T-helper 1 cell treated with Interleukin-12 subunit alpha and Interleukin-12 subunit beta and Interleukin-4 antibody, amounts not matched to agents 30 μg/mL and 1 μg/mL, for 36 hours (primary cell): ENCODE measurements around the gene ASTL.

ENCODE experiments used
- H3K27ac Mint-ChIP-seq: one replicate; pipeline ENCODE4 v1.8.0; 2021; ENCODE audit warnings: mild to moderate bottlenecking, mixed read lengths
- H3K27me3 Mint-ChIP-seq: one replicate; pipeline ENCODE4 v1.8.0; 2021; ENCODE audit warnings: low read depth, mixed read lengths
- H3K36me3 Mint-ChIP-seq: one replicate; pipeline ENCODE4 v1.8.0; 2021; ENCODE audit warnings: low read depth, mixed read lengths
- H3K4me1 Mint-ChIP-seq: one replicate; pipeline ENCODE4 v1.8.0; 2021; ENCODE audit warnings: low read depth, mixed read lengths
- H3K4me3 Mint-ChIP-seq: one replicate; pipeline ENCODE4 v1.8.0; 2021; ENCODE audit warnings: mild to moderate bottlenecking, moderate library complexity, mixed read lengths
- H3K9me3 Mint-ChIP-seq: one replicate; pipeline ENCODE4 v1.8.0; 2021; ENCODE audit warnings: mixed read lengths

Gene ASTL

GRCh38 chr2:96131813-96132745 is 6.2 kb downstream of the ASTL start:
- H3K27me3 Mint-ChIP-seq, result no peaks in the 10 kb centered on the region
- H3K27ac Mint-ChIP-seq, result peak overlapping the region; percentile 31
- H3K4me1 Mint-ChIP-seq, result peaks cover 10% of the 10 kb centered on the region
- no peaks in the 10 kb centered on the region for H3K9me3 Mint-ChIP-seq
- no peak overlapping the region for H3K4me3 Mint-ChIP-seq
- no peaks in the 10 kb centered on the region for H3K36me3 Mint-ChIP-seq

DNA sequence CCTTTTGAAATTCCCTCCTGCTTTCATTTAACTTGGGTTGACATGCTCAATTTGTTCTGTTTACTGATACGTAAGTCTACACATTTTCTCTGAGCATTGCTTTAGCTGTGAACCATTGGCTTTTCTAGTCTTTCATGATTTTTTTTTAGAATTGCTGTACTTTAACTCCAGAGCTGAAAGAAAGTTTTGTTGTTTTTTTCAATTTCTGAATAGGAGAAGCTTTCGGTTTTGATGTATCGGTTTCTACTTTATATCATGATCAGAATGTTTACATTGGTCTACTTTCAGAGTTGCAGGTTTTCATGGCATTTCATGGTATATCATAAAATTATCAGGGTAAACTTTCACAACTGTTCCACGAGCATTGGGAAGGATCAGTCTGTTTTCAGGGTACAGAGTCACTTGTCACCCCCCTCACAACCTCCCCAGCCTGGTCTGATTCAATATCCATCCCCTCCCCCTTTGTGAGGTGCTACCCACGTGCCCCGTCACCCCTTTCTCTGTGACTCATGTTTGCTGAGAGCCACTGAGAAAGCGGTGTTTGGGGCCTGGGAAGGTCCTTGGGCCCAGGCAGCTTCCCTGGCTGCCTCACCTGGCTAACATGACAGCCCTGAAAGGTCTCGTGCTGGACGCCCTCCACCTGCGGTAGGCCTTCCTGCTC is 7.0 kb downstream of the ASTL start:
- H3K27ac Mint-ChIP-seq, result peak overlapping the region; percentile 63
- H3K4me3 Mint-ChIP-seq, result no peak overlapping the region
- no peaks in the 10 kb centered on the region for H3K27me3 Mint-ChIP-seq

GRCh38 chr2:96130483-96130882 is 7.8 kb downstream of the ASTL start:
- Mint-ChIP-seq H3K4me1 (peaks cover 10% of the 10 kb centered on the region), H3K9me3 (no peaks in the 10 kb centered on the region), H3K27ac (no peak overlapping the region), H3K4me3 (no peak overlapping the region), H3K36me3 (no peaks in the 10 kb centered on the region), H3K27me3 (no peaks in the 10 kb centered on the region)

More for the DNA sequence above, 7.0 kb downstream of the ASTL start:
- Mint-ChIP-seq H3K4me1 (peaks cover 10% of the 10 kb centered on the region), H3K36me3 (no peaks in the 10 kb centered on the region), H3K9me3 (no peaks in the 10 kb centered on the region)

DNA sequence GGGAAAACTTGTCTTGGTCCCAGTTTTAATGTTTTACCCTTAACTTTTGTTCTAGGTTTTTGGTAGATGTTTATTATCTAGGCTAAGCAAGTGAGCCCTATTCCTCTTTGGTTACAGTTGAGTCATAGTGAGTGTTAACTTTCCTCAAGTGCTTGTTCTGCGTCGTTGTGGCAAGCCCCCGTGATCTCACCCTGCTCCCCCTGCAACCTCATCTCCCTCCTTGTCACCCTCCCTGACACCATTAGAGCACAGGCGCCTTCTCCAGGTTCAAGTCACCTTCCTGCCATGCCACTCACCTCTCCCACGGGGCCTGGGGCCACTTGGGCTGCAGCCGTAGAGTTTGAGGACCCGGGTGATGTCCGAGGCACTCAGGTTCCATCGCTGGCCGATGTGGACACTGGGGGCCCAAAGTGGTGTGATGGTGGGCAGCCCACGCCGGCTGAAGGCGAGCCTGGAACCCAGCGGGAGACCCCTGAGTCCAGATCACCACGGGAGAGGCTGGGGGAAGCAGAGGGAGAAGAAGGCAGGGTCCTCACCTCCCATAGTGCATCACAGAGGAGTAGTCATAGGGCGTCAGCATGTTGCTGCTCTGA is 8.7 kb downstream of the ASTL start:
- Mint-ChIP-seq H3K9me3 (no peaks in the 10 kb centered on the region), H3K27ac (peak overlapping the region; percentile 50)

GRCh38 chr2:96128456-96128855 is 9.8 kb downstream of the ASTL start:
- no peaks in the 10 kb centered on the region for H3K9me3 Mint-ChIP-seq
- peaks cover 10% of the 10 kb centered on the region for H3K4me1 Mint-ChIP-seq
- no peak overlapping the region for H3K27ac Mint-ChIP-seq
- H3K4me3 Mint-ChIP-seq, result no peak overlapping the region
- peaks cover 11% of the 10 kb centered on the region for H3K27me3 Mint-ChIP-seq
- no peaks in the 10 kb centered on the region for H3K36me3 Mint-ChIP-seq

More for the DNA sequence above, 8.7 kb downstream of the ASTL start:
- Mint-ChIP-seq H3K4me3 (no peak overlapping the region), H3K4me1 (peaks cover 10% of the 10 kb centered on the region), H3K27me3 (peaks cover 8% of the 10 kb centered on the region), H3K36me3 (no peaks in the 10 kb centered on the region)

- no peaks in the 10 kb centered on the region for H3K9me3 Mint-ChIP-seq
- H3K27me3 Mint-ChIP-seq, result peaks cover 36% of the 10 kb centered on the region
- no peak overlapping the region for H3K27ac Mint-ChIP-seq
- H3K36me3 Mint-ChIP-seq, result no peaks in the 10 kb centered on the region
- peaks cover 6% of the 10 kb centered on the region for H3K4me1 Mint-ChIP-seq
- H3K4me3 Mint-ChIP-seq, result no peak overlapping the region
Measured at GRCh38 chr2:96124406-96125265, 13.7 kb downstream of the ASTL start.

GRCh38 chr2:96123936-96124335 is 14.4 kb downstream of the ASTL start:
- no peak overlapping the region for H3K27ac Mint-ChIP-seq
- no peaks in the 10 kb centered on the region for H3K9me3 Mint-ChIP-seq
- peaks cover 43% of the 10 kb centered on the region for H3K27me3 Mint-ChIP-seq
- H3K36me3 Mint-ChIP-seq, result no peaks in the 10 kb centered on the region
- H3K4me3 Mint-ChIP-seq, result no peak overlapping the region
- peaks cover 6% of the 10 kb centered on the region for H3K4me1 Mint-ChIP-seq

GRCh38 chr2:96123290-96123689 is 15.0 kb downstream of the ASTL start:
- Mint-ChIP-seq H3K4me3 (no peak overlapping the region), H3K27ac (no peak overlapping the region), H3K36me3 (no peaks in the 10 kb centered on the region), H3K27me3 (peaks cover 49% of the 10 kb centered on the region), H3K4me1 (peaks cover 6% of the 10 kb centered on the region), H3K9me3 (no peaks in the 10 kb centered on the region)

DNA sequence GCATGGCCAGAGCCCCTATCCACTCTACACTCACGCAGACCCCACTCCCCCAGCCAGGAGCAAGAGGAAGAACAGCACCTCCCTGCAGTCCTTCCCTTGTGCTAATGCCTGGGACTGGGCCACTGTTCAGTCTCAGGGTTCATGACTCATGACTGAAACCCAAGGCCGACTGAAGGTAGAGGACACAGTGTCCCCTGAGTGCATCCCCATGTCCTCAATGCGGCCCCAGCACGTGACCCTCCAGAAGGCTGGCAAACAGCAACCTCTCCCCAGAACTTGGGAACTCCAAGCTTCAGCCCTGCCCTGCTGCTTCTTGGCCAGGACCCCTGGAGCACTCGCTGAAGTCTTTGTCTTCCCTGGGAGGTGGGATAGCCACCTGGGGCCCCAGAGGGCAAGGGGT is 15.9 kb downstream of the ASTL start:
- no peaks in the 10 kb centered on the region for H3K9me3 Mint-ChIP-seq
- no peak overlapping the region for H3K27ac Mint-ChIP-seq
- H3K4me1 Mint-ChIP-seq, result peaks cover 7% of the 10 kb centered on the region
- H3K4me3 Mint-ChIP-seq, result no peak overlapping the region
- no peaks in the 10 kb centered on the region for H3K36me3 Mint-ChIP-seq
- peaks cover 53% of the 10 kb centered on the region for H3K27me3 Mint-ChIP-seq

DNA sequence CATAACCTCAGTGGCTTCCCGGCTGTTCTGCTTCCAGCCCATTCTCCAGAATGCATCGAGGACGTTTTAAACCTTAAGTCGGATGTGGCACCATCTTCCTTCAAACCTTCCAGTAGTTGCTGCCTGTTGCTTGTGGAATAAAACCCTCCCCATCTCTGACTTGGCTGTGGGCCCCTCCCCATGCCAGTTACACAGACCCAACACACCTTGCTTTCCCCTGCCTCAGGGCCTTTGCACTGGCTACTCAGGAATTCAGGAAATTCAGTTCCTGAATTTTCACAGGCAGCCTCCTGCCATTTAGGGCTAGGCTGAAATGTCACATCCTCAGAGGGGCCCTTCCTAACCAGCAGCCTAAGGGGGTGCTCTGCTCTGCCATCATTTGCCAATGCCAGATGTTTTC is 16.9 kb downstream of the ASTL start:
- H3K27ac Mint-ChIP-seq, result no peak overlapping the region
- peaks cover 9% of the 10 kb centered on the region for H3K4me1 Mint-ChIP-seq
- H3K9me3 Mint-ChIP-seq, result no peaks in the 10 kb centered on the region
- H3K4me3 Mint-ChIP-seq, result no peak overlapping the region
- peaks cover 53% of the 10 kb centered on the region for H3K27me3 Mint-ChIP-seq
- no peaks in the 10 kb centered on the region for H3K36me3 Mint-ChIP-seq

DNA sequence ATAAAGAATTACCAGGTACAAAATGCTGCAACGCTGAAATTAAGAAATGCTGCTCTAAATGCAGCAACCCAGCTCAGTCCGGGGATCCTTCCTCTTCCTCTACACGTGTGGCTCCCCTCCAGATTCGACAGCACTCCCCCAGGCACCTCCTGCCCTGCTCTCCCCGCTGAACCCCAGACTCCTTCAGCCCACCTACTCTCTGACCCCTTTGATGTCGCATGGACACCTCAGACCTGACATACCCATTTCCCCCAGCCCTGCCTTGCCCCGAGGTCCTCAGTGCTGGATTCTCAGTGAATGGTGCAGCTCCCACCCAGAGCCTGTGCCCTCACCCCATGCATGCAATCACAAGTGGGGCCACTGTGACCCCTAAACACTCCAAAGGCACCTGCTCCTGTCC is 17.3 kb downstream of the ASTL start:
- H3K4me3 Mint-ChIP-seq, result no peak overlapping the region
- no peak overlapping the region for H3K27ac Mint-ChIP-seq
- peaks cover 54% of the 10 kb centered on the region for H3K27me3 Mint-ChIP-seq
- no peaks in the 10 kb centered on the region for H3K36me3 Mint-ChIP-seq
- H3K4me1 Mint-ChIP-seq, result peaks cover 9% of the 10 kb centered on the region
- H3K9me3 Mint-ChIP-seq, result no peaks in the 10 kb centered on the region

- Mint-ChIP-seq H3K9me3 (no peaks in the 10 kb centered on the region), H3K27ac (no peak overlapping the region), H3K36me3 (no peaks in the 10 kb centered on the region), H3K4me1 (peaks cover 16% of the 10 kb centered on the region), H3K4me3 (no peak overlapping the region), H3K27me3 (peaks cover 59% of the 10 kb centered on the region)
Measured at GRCh38 chr2:96120091-96120720, 18.1 kb downstream of the ASTL start.

DNA sequence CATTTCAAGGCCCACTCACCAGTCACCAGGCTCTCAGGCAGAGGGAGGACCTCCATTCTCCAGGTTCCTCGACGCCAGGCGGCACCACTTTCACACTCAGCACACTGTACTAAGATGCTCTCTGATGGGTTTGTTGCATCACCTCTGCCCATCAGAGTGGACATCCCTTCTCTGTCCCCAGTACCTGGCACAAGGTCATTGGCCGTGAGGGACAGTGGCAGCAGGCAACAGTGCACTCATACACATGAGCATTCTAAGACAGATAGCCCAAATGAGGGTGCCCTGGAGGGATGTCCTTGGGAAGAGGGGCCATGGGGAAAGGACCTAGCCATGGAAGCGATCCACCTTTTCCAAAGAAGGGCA is 18.9 kb downstream of the ASTL start:
- H3K4me3 Mint-ChIP-seq, result no peak overlapping the region
- no peaks in the 10 kb centered on the region for H3K9me3 Mint-ChIP-seq
- no peak overlapping the region for H3K27ac Mint-ChIP-seq
- no peaks in the 10 kb centered on the region for H3K36me3 Mint-ChIP-seq
- H3K27me3 Mint-ChIP-seq, result peaks cover 58% of the 10 kb centered on the region
- H3K4me1 Mint-ChIP-seq, result peaks cover 17% of the 10 kb centered on the region
